ENCODE data around the gene PDZRN3.

DNA sequence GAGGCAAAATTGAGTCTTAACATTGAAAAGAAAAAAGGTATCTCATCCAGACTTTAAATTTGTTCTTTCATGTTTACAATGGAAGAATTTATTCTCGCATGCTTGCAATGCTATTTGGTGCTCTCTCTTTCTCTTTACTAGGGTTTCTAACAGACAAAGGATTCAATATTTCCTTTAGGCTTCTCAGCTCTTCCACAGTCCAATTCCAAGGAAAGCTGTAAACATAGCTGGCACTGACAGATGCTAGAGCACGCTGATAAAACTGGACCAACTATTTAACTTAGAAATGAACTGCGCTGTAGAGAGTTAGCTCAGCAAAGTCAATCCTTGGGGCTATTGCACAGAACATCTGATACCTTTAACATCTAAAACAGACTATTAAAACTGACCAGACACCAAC is 81.3 kb downstream of the PDZRN3 start:
- TF ChIP-seq POLR2A (IDR thresholded peaks at IDR 0.05), result no peak
- TF ChIP-seq, protein P1, sequence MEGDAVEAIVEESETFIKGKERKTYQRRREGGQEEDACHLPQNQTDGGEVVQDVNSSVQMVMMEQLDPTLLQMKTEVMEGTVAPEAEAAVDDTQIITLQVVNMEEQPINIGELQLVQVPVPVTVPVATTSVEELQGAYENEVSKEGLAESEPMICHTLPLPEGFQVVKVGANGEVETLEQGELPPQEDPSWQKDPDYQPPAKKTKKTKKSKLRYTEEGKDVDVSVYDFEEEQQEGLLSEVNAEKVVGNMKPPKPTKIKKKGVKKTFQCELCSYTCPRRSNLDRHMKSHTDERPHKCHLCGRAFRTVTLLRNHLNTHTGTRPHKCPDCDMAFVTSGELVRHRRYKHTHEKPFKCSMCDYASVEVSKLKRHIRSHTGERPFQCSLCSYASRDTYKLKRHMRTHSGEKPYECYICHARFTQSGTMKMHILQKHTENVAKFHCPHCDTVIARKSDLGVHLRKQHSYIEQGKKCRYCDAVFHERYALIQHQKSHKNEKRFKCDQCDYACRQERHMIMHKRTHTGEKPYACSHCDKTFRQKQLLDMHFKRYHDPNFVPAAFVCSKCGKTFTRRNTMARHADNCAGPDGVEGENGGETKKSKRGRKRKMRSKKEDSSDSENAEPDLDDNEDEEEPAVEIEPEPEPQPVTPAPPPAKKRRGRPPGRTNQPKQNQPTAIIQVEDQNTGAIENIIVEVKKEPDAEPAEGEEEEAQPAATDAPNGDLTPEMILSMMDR (IDR thresholded peaks at IDR 0.05), result no peak
- no peak for TF ChIP-seq POLR2AphosphoS5 (IDR thresholded peaks at IDR 0.05)
- no peak for TF ChIP-seq EP300 (IDR thresholded peaks at IDR 0.05)
